ENCODE measurements around the gene NPFFR1. TPM values are rescaled to one million over a fixed set of nuclear protein-coding genes. Genes with fewer than 3 reads are reported as not detected.
"Not testable (repeated sequence)": the region's sequence is repeated elsewhere in the genome, so short reads cannot be mapped to it uniquely, and the experiment has no call there.

The NPFFR1 gene
- total RNA-seq, 1 donor from 2014 or later, result not detected

DNA sequence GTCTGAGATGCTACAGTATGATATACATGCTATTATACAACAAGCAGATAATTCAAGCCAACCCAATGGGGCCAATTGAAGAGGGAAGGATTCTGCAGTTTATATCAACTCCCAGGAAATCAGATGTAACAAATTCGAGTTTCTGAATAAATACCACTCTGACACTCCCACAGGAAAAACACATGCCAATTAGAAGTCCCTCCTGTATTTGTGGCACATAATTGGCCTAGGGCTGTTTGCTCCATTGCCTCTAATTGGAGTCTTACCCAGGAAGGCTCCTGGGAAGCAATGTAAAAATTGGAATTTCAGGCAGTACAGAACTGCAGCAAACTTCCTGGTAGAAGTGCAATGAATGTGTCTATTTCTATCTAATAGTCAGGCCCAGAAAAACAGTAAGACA lies 55.3 kb downstream of the NPFFR1 start:
- DNase-seq (ENCODE audit: extremely low read depth, low read depth, low spot score), result no peak

- DNase-seq (ENCODE audit: extremely low read depth, low read depth, low spot score), result no peak
These were observed 56.1 kb downstream of the NPFFR1 start for GRCh38 chr10:70227548-70228320.

DNA sequence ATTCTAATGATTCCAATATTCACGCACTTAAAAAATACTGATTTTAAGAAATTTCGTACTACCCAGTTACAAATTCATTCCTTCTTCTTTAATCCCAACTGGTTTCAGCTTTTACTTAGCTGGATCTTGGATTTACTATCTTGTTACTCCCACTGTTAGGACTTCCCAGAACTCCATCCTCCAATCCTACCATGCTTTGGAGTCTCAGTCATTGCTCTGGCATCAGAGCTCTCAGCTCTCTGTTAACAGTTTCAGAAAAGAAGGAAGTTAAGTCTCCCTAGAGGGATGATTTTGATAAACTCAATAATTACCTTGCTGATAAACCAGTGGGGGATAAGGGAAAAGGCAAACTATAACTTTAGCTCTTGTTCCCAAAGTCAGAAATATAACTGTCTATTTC lies 60.1 kb downstream of the NPFFR1 start:
- no peak for DNase-seq (ENCODE audit: extremely low read depth, low read depth, low spot score)

GRCh38 chr10:70222811-70223447 lies 60.9 kb downstream of the NPFFR1 start:
- not testable (repeated sequence) for DNase-seq (ENCODE audit: extremely low read depth, low read depth, low spot score)

GRCh38 chr10:70222340-70222794 lies 61.4 kb downstream of the NPFFR1 start:
- no peak for DNase-seq (ENCODE audit: extremely low read depth, low read depth, low spot score)

DNA sequence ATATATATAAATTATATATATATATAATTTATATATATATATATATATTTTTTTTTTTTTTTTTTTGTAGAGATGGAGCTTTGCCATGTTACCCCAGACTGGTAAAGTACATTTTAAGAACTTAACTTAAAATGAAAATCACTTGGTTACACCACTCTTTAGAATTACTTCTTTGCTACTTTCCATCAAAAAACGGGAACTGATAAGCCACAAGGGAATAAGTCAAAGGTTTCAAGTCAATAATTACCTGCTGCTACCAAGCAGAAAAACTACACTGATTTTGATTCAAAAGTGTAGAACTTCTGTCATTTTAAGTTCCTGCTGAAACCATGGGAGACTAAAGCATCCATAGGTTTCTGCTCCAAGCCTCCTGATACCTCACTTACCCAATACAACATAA lies 62.8 kb downstream of the NPFFR1 start:
- DNase-seq (ENCODE audit: extremely low read depth, low read depth, low spot score), result no peak

DNA sequence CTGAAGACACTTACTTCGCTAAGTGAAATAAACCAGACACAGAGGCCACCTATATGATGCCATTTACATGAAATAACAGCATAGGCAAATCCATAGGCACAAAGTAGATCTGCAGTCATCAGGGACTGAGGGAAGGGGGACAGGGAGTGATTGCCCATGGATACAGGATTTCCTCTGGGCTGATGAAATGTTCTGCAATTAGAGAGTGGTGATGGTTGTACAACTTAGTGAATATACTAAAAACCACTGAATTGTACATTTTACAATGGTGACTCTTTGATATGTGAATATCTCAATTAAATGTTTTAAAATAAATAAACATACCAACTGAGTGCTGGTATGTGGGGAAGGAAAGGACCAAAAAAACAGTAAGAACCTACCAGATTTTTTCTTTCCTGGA lies 70.9 kb downstream of the NPFFR1 start:
- DNase-seq (ENCODE audit: extremely low read depth, low read depth, low spot score), result no peak

GRCh38 chr10:70212277-70212676 lies 71.5 kb downstream of the NPFFR1 start:
- no peak for DNase-seq (ENCODE audit: extremely low read depth, low read depth, low spot score)

- no peak for DNase-seq (ENCODE audit: extremely low read depth, low read depth, low spot score)
These were observed 77.0 kb downstream of the NPFFR1 start for GRCh38 chr10:70206762-70207161.

DNA sequence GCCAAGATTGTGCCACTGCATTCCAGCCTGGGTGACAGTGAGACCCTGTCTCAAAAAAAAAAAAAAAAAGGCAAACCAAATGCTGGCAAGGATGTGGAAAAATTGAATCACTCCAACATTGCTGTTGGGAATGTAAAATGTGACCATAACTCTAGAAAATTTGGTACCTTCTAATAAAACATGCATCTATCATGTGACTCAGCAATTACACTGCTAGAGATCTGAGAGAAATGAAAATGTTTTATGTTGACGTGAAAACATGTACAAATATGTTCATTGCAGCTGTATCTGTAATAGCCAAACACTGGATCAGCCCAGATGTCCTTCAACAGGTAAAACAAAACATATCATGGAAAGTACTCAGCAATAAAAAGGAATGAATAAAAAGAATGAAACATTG lies 82.7 kb downstream of the NPFFR1 start:
- no peak for DNase-seq (ENCODE audit: extremely low read depth, low read depth, low spot score)

DNA sequence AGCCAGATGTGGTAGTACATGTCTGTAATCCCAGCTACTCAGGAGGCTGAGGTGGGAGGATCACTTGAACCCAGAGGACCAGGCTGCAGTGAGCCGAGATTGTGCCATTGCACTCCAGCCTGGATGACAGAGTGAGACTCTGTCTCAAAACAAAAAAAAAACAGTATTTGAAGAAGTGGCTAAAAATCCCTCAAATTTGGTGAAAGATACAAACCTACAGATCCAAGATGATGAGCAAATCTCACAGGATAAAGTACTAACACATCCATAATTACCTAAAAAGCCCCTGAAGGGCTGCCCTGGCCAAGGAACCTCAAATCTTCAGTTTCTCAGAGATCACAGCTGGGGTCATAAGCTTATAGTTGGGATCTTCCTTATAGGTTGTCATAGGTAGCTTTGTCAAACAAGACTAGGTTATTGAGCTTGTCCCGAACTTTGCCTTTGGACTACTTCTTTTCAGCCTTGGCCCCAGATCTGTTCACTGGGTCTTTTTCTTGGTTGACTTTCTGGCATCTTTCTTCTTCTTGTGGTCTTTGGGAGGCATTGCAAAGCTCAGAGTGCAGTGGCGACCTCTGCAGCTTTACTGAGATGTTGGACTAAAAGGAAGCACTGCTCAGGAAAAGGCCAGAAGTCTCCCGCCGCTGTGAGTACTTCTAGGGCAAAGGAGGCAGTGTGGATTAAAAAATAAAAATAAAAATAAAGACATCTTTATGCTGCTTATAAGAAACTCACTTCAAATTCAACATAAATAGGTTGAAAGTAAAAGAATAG lies 84.9 kb downstream of the NPFFR1 start:
- no peak for DNase-seq (ENCODE audit: extremely low read depth, low read depth, low spot score)

Other genes with a start within 250 kb of the NPFFR1 start
- 5.8 and 7.3 TPM in 2 replicates for gene MACROH2A2, start 231.2 kb downstream of the NPFFR1 start, total RNA-seq
- gene AIFM2, start 151.2 kb downstream of the NPFFR1 start, total RNA-seq, result 2.3 and 2.5 TPM in 2 replicates
- gene TYSND1, start 137.3 kb downstream of the NPFFR1 start, total RNA-seq, result 9.7 and 10.1 TPM in 2 replicates
- gene SAR1A, start 113.5 kb downstream of the NPFFR1 start, total RNA-seq, result 68.7 and 83.9 TPM in 2 replicates
- gene PPA1, start 50.6 kb downstream of the NPFFR1 start, total RNA-seq, result 93.2 and 93.6 TPM in 2 replicates
- 18.3 and 29.2 TPM in 2 replicates for gene LRRC20, start 98.6 kb upstream of the NPFFR1 start, total RNA-seq
- gene EIF4EBP2, start 120.1 kb upstream of the NPFFR1 start, total RNA-seq, result 37.2 and 38.7 TPM in 2 replicates
- not detected in 2 replicates for gene NODAL, start 157.7 kb upstream of the NPFFR1 start, total RNA-seq
- gene PALD1, start 194.8 kb upstream of the NPFFR1 start, total RNA-seq, result 94.9 and 197 TPM in 2 replicates